GM12865 (cell line): ENCODE data around the gene SDS.

ENCODE experiments used
- DNase-seq: peaks from one replicate; pipeline ENCODE4 v3.0.0; 2010; ENCODE audit warnings: low read depth
- H3K4me3 ChIP-seq: 2 replicates; pipeline ENCODE4 v1.5.1; 2011; ENCODE audit warnings: mild to moderate bottlenecking, low read depth, low read length, control low read depth
- TF ChIP-seq, protein P1 (sequence below): IDR thresholded peaks from 2 replicates; pipeline ENCODE4 v1.5.1; 2011; ENCODE audit warnings: low read length, control low read depth, low read depth, inconsistent platforms; ENCODE audit not compliant: insufficient read depth; ENCODE audit errors: missing control alignments

The SDS gene

DNA sequence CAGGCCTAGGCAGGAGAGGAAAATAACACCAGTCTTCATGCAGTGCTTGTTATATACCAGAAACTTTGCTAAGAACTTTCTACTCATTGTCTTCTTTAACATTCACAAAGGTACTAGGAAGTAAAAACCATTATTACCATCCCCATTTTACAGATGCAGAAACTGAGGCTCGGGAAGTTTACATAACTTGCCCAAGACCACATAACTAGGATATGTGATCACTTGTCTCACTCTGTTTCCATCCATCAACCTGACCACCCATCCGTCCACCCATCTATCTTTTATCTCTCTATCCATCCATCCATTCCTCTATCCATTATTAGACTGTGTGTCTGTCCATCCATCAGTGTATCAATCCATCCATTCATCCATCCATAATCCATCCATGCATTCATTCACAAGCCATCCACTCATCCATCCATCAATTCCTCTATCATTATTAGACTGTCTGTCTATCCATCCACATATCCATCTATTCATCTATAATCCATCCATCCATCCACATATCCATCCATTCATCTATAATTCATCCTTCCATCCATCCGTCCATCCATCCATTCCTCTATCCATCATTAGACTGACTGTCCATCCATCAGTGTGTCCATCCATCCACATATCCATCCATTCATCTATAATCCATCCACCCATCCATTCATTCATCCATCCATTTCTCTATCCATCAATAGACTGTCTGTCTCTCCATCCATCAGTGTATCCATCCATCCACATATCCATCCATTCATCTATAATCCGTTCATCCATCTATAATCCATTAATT is 35.0 kb upstream of the SDS start:
- no peak overlapping the region for H3K4me3 ChIP-seq
- no peak for DNase-seq
- TF ChIP-seq, protein P1, sequence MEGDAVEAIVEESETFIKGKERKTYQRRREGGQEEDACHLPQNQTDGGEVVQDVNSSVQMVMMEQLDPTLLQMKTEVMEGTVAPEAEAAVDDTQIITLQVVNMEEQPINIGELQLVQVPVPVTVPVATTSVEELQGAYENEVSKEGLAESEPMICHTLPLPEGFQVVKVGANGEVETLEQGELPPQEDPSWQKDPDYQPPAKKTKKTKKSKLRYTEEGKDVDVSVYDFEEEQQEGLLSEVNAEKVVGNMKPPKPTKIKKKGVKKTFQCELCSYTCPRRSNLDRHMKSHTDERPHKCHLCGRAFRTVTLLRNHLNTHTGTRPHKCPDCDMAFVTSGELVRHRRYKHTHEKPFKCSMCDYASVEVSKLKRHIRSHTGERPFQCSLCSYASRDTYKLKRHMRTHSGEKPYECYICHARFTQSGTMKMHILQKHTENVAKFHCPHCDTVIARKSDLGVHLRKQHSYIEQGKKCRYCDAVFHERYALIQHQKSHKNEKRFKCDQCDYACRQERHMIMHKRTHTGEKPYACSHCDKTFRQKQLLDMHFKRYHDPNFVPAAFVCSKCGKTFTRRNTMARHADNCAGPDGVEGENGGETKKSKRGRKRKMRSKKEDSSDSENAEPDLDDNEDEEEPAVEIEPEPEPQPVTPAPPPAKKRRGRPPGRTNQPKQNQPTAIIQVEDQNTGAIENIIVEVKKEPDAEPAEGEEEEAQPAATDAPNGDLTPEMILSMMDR, result no peak

DNA sequence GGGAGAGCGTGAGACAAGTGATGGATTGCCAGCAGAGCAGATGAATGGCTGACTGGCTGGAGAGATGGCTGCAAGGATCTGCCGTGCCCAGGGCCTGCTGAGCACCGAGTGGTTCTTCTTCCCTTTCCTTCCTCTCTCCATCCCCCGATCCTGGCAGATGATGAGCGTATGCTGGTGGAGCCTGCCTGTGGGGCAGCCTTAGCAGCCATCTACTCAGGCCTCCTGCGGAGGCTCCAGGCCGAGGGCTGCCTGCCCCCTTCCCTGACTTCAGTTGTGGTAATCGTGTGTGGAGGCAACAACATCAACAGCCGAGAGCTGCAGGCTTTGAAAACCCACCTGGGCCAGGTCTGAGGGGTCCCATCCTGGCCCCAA is 34.0 kb upstream of the SDS start:
- H3K4me3 ChIP-seq, result no peak overlapping the region
- no peak for DNase-seq
- TF ChIP-seq, protein P1, result no peak

DNA sequence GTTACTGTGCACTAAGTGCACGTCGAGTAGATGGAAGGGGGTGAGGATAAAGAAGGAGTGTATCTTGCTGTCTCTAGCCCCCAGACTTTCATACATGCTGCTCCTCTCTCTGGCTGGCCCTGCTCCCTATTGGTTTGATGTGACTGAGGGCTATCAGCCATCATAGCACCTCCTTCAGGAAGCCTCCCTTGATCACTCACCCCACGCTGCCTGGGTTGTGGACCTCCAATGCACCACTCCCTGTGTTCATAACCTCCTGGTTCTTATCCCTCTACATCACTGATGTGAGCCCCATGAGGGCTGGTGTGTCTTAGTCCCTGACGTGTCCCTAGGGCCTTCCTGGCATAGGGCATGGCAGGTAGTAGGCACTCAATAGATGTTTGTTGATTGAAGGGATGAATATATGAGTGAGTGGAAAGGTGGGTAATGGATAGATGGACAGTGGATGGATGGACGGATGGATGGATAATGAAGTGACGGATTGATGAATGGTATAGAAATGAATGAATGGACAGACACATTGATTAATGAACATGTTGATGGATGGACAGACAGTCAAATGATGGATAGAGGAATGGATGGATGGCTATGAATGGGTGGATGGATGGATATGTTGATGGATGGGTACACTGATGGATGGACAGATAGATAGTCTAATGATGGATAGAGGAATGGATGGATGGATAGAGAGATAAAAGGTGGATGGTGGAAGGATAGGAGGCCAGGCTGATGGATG is 33.5 kb upstream of the SDS start:
- DNase-seq, result no peak
- H3K4me3 ChIP-seq, result no peak overlapping the region
- TF ChIP-seq, protein P1, result no peak

DNA sequence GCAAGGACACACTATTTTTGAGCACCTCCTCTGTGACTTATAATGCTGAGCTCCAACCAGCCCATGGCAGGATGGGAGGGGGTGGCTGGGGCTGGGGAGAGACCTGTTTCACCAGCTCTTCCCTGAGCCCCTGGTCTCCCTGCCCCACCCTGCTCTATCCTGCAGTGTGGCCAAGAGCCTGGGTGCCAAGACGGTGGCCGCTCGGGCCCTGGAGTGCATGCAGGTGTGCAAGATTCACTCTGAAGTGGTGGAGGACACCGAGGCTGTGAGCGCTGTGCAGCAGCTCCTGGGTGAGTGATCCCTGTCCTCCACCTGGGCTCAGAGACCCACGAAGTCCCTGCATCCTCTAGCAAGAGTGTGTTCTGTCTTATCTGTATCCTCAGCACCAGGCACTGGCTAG is 32.9 kb upstream of the SDS start:
- TF ChIP-seq, protein P1, result no peak
- no peak for DNase-seq
- H3K4me3 ChIP-seq, result no peak overlapping the region

DNA sequence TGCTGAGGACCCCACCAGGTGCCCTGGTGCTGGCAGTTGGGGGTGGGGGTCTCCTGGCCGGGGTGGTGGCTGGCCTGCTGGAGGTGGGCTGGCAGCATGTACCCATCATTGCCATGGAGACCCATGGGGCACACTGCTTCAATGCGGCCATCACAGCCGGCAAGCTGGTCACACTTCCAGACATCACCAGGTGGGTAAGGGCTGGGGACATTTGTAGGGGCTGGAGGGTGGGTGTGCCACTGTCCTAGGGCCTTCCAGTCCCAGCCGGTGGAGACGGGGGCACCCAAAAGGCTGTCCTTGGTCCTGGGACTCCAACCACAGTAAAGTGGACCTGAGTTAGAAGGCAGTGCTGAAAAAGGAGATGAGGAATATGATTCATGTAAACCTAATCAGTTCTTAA is 31.7 kb upstream of the SDS start:
- DNase-seq, result no peak
- H3K4me3 ChIP-seq, result no peak overlapping the region
- TF ChIP-seq, protein P1, result no peak

DNA sequence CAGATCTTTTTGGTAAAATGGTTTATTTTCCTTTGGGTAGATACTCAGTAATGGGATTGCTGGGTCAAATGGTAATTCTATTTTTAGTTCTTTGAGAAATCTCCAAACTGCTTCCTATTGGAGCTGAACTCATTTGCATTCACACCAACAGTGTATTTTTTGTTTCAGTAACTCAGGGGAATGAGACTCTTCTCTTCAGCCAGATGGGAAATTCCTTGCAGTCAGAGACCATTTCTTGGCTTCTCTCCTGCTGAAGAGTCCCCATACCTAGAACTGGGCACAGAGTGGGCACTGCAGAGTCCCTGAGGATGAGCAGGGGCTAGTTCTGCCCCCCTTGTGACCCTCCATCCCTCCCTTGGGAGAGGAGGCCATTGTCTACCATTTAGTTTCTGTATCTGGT is 29.3 kb upstream of the SDS start:
- no peak overlapping the region for H3K4me3 ChIP-seq
- TF ChIP-seq, protein P1, result no peak
- DNase-seq, result no peak
